GOT3 (cell line): ENCODE measurements around the gene ALG2.

Experiments used
- DNase-seq: peaks from one replicate; lab custom pipeline; 2025; ENCODE audit warnings: mixed read lengths; lab: John Stamatoyannopoulos, UW

Gene ALG2

DNA sequence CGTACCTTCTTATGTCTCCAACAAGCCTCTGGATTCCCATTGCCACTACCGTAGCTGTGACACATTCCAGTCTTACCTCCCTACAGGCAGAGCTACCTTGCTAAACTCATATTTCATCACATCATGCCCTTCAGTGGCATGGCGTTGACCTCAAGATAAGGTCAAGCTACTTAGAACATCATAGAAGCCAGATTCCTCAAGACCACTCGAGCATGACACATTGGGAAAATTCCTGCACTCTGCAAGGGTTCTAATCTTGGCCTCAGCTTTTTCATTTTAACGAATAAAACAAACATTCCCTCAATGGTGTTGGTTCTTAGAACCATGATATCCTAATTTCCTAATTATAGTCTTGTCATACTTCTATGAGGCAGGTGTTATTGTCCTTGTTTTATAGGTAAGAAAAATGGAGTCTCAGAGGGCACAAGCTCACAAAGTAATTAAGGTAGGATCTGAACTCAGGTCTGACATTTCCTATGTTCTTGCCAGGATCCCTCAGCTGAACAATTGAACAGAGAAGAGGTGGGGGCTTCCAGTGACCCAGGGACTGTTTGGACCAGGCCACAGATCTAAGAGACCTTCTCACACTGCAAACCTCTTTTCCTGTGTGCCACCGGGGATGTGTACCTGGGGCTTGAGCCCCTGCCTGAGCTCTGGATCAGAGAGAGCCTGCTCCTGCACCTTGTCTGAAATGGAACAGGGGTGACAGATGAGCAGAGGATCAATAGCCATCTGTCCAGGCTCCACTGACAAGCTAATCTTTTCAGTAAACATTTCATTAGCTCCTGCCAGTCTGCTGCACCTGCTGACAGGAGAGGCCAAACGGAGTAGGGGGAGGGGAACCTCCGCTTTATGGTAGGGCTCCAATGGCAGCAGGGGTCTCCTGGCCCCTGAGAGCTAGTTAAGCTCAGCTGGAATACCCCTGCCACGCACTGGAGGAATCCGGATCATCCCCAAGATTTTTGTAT, 49.3 kb downstream of the ALG2 start:
- no peak for DNase-seq

- no peak for DNase-seq
Observed at GRCh38 chr9:99171225-99172123, 50.3 kb downstream of the ALG2 start.

DNA sequence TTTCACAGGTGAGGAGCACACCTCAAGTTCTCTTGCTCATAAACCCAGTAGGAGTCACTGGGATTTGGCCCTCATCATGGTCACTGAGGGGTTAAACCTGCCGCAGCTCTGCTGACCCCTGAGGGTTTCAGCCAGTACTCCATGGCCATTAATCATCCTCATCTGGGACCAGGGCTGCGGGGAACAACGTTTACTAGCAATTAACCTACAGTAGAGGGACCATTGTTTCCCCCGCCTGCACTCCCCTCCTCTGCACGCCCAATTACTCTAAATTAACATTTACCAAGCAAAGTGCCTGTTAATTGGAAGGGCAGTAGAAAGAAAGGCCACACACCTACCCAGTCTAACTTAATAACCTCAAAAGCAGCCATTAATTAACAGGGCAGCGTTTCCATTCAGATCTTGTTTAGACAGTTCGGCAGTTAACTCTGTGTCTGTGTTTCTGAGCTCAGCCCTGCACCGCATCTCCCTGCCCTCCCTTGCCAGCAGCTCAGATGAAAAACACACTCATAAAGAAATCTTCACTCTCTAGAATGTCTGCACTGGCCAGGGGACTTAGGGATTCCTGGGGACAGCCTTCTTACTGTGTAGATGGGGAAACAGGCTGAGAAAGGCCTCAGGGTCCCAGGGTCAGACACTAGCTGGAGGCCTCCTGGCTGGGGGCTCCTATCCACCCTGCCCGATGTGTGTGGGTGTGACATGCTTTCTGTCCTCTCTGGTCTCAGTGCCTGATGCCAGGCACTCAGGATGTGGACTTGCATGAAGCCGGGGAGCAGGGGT, 51.6 kb downstream of the ALG2 start:
- DNase-seq, result no peak

DNA sequence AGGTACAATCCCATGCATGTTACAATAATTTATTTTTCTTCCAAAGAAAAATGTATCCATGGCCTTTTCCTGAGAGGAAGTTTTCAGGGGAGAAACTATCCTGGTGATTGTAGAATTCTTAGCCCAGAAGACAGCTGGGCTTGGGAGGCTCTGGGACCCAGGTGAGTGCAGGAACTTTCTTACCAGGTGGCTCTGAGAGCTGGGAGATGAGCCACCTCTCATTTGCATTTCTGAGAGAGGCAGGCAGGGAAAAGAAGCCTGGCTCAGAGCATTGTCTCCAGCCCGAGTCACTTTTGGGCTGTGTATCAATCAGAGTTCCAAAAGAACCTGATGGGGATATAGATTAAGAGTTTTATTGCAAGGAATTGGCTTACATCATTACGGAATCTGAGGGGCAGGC, 52.7 kb downstream of the ALG2 start:
- DNase-seq, result no peak

- no peak for DNase-seq
Observed at GRCh38 chr9:99167694-99168093, 54.0 kb downstream of the ALG2 start.

- no peak for DNase-seq
Observed at GRCh38 chr9:99167119-99167518, 54.6 kb downstream of the ALG2 start.
